H1 (cell line): Measurements from ENCODE around the gene HTRA2. TPM values are rescaled to one million over a fixed set of nuclear protein-coding genes. Genes with fewer than 3 reads are reported as not detected.

ENCODE experiments used
- ATF3 ChIP-seq: IDR thresholded peaks from 2 replicates; pipeline ENCODE4 v1.6.1; 2011; ENCODE audit warnings: low read depth, mild to moderate bottlenecking, low read length; ENCODE audit not compliant: insufficient read depth
- BACH1 ChIP-seq: IDR thresholded peaks from 2 replicates; pipeline ENCODE4 v1.6.1; 2012; ENCODE audit warnings: low read length, improper control_type of control experiment
- CHD1 ChIP-seq: IDR thresholded peaks from 2 replicates; pipeline ENCODE4 v1.6.1; 2012; ENCODE audit warnings: low read depth, low read length, improper control_type of control experiment
- EP300 ChIP-seq, 2 experiments: IDR thresholded peaks; 1 replicate in 1 of 2; 2 replicates in 1 of 2; pipeline ENCODE4 v1.6.1; 2011 to 2012; ENCODE audit warnings: low read depth in 2 of 2, low read length in 2 of 2, mild to moderate bottlenecking in 2 of 2, borderline replicate concordance in 1 of 2, inconsistent platforms in 1 of 2, moderate library complexity in 1 of 2
- EZH2 ChIP-seq: fragments of 200-600 bp; sonication (generic); IDR thresholded peaks from 2 replicates; pipeline ENCODE4 v1.7.1; 2012; ENCODE audit warnings: low read depth, mild to moderate bottlenecking, moderate library complexity, low read length, inconsistent platforms; ENCODE audit not compliant: severe bottlenecking
- GABPA ChIP-seq: IDR thresholded peaks from 2 replicates; pipeline ENCODE4 v1.6.1; 2011; ENCODE audit warnings: mild to moderate bottlenecking, low read length, moderate library complexity, borderline replicate concordance; ENCODE audit not compliant: insufficient read depth
- polyA plus RNA-seq, 7 experiments: library from polyadenylated mRNA; depleted of rRNA in 3 of 7; stranded (reverse) in 5 of 7; unstranded in 2 of 7; fragments of >200 nt in 5 of 7; fragments of 200-250 nt in 2 of 7; gene quantifications; 1 replicate in 5 of 7; 2 replicates in 1 of 7; 4 replicates in 1 of 7; pipeline versions ENCODE4 v1.2.1 to v1.2.3, GENCODE V29; 2011 to 2013; ENCODE audit warnings: missing spikeins in 2 of 7, mixed read lengths in 2 of 7
- total RNA-seq: library from RNA; stranded (reverse); fragmentation: NEBNext Ultra II Directional; extraction: Animal tissue kit (Norgen Biotek cat#: 25700); gene quantifications from 2 replicates; pipeline ENCODE4 v1.2.1, GENCODE V29; 2021

The HTRA2 gene
- total and polyA plus RNA-seq, 2 of the 8 experiments (the other 6 are each of a cell fraction or from before 2014, with no cell fraction given), result 21.6 to 37.6 TPM

GRCh38 chr2:74553892-74554819 is 24.4 kb downstream of the HTRA2 start, which contains the start of the genes DOK1 and LOXL3 (continued):
- TF ChIP-seq EP300 (IDR thresholded peaks at IDR 0.05; ENCODE audit: borderline replicate concordance in 1 of 2, low read depth in 2 of 2, low read length in 2 of 2), result no peak
- no peak for TF ChIP-seq CHD1
- no peak for TF ChIP-seq EZH2
- no peak for TF ChIP-seq GABPA
- no peak; the same call in 1 of the 2 replicates for TF ChIP-seq BACH1
- no peak for TF ChIP-seq ATF3
